ENCODE measurements around the gene ARMC12. TPM values are rescaled to one million over a fixed set of nuclear protein-coding genes. Genes with fewer than 3 reads are reported as not detected.

Gene ARMC12
- total and polyA plus RNA-seq, 2 of the 13 experiments (the other 11 are each of a cell fraction or from before 2014, with no cell fraction given), result 1.3 TPM; not detected in 1

GRCh38 chr6:35688605-35689322 is 48.1 kb upstream of the ARMC12 start, which contains the start of gene FKBP5 (continued):
- TF ChIP-seq, protein P1, sequence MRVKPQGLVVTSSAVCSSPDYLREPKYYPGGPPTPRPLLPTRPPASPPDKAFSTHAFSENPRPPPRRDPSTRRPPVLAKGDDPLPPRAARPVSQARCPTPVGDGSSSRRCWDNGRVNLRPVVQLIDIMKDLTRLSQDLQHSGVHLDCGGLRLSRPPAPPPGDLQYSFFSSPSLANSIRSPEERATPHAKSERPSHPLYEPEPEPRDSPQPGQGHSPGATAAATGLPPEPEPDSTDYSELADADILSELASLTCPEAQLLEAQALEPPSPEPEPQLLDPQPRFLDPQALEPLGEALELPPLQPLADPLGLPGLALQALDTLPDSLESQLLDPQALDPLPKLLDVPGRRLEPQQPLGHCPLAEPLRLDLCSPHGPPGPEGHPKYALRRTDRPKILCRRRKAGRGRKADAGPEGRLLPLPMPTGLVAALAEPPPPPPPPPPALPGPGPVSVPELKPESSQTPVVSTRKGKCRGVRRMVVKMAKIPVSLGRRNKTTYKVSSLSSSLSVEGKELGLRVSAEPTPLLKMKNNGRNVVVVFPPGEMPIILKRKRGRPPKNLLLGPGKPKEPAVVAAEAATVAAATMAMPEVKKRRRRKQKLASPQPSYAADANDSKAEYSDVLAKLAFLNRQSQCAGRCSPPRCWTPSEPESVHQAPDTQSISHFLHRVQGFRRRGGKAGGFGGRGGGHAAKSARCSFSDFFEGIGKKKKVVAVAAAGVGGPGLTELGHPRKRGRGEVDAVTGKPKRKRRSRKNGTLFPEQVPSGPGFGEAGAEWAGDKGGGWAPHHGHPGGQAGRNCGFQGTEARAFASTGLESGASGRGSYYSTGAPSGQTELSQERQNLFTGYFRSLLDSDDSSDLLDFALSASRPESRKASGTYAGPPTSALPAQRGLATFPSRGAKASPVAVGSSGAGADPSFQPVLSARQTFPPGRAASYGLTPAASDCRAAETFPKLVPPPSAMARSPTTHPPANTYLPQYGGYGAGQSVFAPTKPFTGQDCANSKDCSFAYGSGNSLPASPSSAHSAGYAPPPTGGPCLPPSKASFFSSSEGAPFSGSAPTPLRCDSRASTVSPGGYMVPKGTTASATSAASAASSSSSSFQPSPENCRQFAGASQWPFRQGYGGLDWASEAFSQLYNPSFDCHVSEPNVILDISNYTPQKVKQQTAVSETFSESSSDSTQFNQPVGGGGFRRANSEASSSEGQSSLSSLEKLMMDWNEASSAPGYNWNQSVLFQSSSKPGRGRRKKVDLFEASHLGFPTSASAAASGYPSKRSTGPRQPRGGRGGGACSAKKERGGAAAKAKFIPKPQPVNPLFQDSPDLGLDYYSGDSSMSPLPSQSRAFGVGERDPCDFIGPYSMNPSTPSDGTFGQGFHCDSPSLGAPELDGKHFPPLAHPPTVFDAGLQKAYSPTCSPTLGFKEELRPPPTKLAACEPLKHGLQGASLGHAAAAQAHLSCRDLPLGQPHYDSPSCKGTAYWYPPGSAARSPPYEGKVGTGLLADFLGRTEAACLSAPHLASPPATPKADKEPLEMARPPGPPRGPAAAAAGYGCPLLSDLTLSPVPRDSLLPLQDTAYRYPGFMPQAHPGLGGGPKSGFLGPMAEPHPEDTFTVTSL (CRISPR knock-in tag; IDR thresholded peaks at IDR 0.05; ENCODE audit: borderline replicate concordance), result no peak
- TF ChIP-seq ZNF781 (CRISPR knock-in tag; IDR thresholded peaks at IDR 0.05; ENCODE audit: borderline replicate concordance, not compliant biosample characterization), result no peak
- TF ChIP-seq, protein P2, sequence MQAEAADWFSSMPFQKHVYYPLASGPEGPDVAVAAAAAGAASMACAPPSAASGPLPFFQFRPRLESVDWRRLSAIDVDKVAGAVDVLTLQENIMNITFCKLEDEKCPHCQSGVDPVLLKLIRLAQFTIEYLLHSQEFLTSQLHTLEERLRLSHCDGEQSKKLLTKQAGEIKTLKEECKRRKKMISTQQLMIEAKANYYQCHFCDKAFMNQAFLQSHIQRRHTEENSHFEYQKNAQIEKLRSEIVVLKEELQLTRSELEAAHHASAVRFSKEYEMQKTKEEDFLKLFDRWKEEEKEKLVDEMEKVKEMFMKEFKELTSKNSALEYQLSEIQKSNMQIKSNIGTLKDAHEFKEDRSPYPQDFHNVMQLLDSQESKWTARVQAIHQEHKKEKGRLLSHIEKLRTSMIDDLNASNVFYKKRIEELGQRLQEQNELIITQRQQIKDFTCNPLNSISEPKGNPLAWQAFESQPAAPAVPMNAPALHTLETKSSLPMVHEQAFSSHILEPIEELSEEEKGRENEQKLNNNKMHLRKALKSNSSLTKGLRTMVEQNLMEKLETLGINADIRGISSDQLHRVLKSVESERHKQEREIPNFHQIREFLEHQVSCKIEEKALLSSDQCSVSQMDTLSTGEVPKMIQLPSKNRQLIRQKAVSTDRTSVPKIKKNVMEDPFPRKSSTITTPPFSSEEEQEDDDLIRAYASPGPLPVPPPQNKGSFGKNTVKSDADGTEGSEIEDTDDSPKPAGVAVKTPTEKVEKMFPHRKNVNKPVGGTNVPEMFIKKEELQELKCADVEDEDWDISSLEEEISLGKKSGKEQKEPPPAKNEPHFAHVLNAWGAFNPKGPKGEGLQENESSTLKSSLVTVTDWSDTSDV (CRISPR knock-in tag; IDR thresholded peaks at IDR 0.05), result no peak; the same call in 1 of the 2 replicates
- TF ChIP-seq ZNF484 (CRISPR knock-in tag; IDR thresholded peaks at IDR 0.05; ENCODE audit: borderline replicate concordance, low read depth), result no peak
- TF ChIP-seq ZFP37 (CRISPR knock-in tag; IDR thresholded peaks at IDR 0.05; ENCODE audit: borderline replicate concordance), result peak; percentile 54; the same call in 1 of the 2 replicates
- peak; percentile 65; the same call in 1 of the 2 replicates for TF ChIP-seq SIX1 (CRISPR knock-in tag; IDR thresholded peaks at IDR 0.05; ENCODE audit: borderline replicate concordance)
- peak; percentile 29; the same call in 1 of the 2 replicates for TF ChIP-seq BRCA1 (CRISPR knock-in tag; IDR thresholded peaks at IDR 0.05)
- TF ChIP-seq, protein P3, sequence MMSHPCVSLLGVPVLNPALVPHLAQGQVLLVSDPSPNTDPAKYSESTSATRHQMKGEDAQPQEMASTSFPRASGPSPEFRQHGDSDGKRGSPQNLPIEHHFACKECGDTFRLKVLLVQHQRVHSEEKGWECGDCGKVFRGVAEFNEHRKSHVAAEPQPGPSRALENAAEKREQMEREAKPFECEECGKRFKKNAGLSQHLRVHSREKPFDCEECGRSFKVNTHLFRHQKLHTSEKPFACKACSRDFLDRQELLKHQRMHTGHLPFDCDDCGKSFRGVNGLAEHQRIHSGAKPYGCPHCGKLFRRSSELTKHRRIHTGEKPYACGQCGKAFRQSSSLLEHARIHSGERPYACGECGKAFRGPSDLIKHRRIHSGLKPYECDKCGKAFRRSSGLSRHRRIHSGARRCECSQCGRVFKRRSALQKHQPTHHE (CRISPR knock-in tag; IDR thresholded peaks at IDR 0.05; ENCODE audit: borderline replicate concordance), result peak; percentile 72; the same call in 1 of the 2 replicates
- TF ChIP-seq ZNF792 (CRISPR knock-in tag; IDR thresholded peaks at IDR 0.05), result no peak
- peak; percentile 93 for TF ChIP-seq PBX2 (CRISPR knock-in tag; IDR thresholded peaks at IDR 0.05)
- 0 out of 2 replicates have a peak, but pooled peaks have one; percentile 29 for TF ChIP-seq ZNF121 (CRISPR knock-in tag; IDR thresholded peaks at IDR 0.05)
- TF ChIP-seq ZNF431 (CRISPR knock-in tag; IDR thresholded peaks at IDR 0.05; ENCODE audit: borderline replicate concordance, low read depth), result peak; percentile 44; the same call in 1 of the 2 replicates
- TF ChIP-seq ZNF335 (CRISPR knock-in tag; IDR thresholded peaks at IDR 0.05), result no peak; the same call in 1 of the 2 replicates
- peak; percentile 64; the same call in 1 of the 2 replicates for TF ChIP-seq ZNF274 (CRISPR knock-in tag; IDR thresholded peaks at IDR 0.05)

Data from HepG2 (cell line).